Activated CD8-positive, alpha-beta memory T cell treated with anti-CD3 and anti-CD28 coated beads for 48 hours (primary cell): ENCODE results near the gene MLH1.
"Not testable (repeated sequence)": the region's sequence is repeated elsewhere in the genome, so short reads cannot be mapped to it uniquely, and the experiment has no call there.

ENCODE experiments used
- DNase-seq, 3 experiments: peaks; one replicate each; pipeline ENCODE4 v3.0.0-alpha.2; 2020; ENCODE audit warnings: low read depth in 2 of 3, low spot score in 2 of 3

Gene MLH1

DNA sequence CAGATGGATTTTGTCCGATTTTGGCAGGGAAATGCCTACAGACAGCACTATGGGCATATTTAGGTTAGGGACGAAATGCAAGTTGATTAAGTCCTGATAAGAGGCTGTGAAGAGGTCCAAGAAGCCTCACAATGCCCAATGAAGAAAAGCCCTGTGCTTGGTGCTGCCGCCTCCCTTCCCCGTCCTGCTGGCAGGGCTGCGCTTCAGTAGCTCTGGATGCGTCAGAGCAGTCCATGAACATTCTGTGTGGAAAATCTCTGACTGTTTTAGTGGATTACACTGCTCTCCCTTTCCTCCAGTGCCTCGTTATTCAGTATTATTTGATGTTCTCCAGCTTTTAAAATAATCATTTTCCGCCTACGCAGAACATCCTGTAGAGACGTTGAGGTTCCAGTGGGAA lies 39.6 kb downstream of the MLH1 start:
- no peak for DNase-seq

GRCh38 chr3:37037352-37037751 lies 44.0 kb downstream of the MLH1 start:
- DNase-seq, result no peak

- no peak for DNase-seq
These were observed 46.0 kb downstream of the MLH1 start for GRCh38 chr3:37039161-37039846.

DNA sequence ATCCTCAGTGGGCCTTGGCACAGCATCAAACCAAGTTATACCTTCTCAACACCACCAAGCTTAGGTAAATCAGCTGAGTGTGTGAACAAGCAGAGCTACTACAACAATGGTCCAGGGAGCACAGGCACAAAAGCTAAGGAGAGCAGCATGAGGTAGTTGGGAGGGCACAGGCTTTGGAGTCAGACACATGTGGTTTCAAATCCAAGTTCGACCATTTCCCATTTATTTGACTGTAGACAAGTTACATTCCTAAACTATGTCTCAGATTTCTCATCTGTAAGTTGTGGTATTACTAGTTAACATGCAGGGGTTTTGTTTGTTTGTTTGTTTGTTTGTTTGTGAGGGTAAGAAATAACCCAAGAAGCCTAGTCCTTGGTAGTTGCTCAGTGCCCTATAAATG lies 46.9 kb downstream of the MLH1 start:
- no peak for DNase-seq

- no peak for DNase-seq
These were observed 48.4 kb downstream of the MLH1 start for GRCh38 chr3:37041546-37042195.

GRCh38 chr3:37042712-37043111 lies 49.4 kb downstream of the MLH1 start:
- not testable (repeated sequence) for DNase-seq

- DNase-seq, result no peak
These were observed 57.0 kb downstream of the MLH1 start for GRCh38 chr3:37050282-37050681.

DNA sequence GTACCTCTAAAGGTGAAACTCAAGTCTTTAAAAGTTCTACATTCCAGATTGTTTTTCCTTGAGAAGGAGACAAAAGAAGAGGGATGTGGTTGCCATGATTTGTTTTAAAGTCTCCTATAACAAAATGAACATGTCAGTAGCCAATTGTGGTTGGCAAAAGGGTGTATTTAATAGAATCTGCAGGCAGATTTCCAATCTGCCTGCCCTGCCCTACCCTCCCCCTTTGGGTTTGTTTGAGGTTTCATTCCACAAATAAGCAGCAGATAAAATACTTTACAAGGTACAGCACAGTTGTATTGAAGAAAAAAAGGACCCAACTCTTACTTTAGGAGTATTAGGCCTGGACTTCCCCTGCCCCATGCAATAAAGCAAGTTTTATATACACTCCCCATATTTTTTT lies 59.5 kb downstream of the MLH1 start:
- no peak for DNase-seq

DNA sequence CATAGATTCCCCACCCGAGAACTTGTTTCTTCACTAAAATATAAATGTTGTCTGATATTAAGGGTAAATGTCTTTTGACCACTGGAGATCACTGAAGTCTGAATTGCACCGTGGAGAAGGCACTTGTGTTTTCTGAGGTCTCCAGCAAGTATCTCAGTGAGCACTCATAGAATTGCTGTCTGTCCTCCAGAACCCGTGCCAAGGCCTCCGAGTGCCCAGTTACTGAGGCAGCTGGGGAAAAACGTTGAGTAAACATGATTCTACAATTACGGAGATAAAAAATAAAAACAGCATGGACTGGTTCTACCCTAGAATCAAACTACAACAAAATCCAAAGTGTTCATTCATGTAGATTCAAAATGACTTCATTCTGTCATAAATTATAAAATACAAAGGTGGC lies 60.0 kb downstream of the MLH1 start:
- no peak for DNase-seq

- DNase-seq, result no peak
These were observed 60.4 kb downstream of the MLH1 start for GRCh38 chr3:37053753-37054152.

DNA sequence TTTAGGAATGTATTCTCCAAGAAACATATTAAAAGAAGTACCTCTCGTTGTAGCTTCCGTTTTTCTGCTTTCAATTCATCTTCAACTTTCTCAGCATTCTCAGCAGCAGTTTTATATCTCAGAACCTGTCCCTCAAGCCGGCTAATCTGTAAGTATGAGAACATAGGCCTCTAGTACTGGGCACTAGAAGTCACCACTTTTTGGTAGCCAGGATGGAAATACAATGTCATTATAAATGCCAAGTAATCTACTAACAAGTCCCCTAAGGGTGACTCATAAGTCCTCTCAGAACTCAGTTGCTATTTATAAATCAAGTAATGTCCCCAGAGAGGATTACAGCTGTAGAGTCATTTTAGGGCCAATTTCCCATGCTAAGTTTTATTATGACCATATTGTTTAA lies 61.1 kb downstream of the MLH1 start:
- DNase-seq, result no peak

DNA sequence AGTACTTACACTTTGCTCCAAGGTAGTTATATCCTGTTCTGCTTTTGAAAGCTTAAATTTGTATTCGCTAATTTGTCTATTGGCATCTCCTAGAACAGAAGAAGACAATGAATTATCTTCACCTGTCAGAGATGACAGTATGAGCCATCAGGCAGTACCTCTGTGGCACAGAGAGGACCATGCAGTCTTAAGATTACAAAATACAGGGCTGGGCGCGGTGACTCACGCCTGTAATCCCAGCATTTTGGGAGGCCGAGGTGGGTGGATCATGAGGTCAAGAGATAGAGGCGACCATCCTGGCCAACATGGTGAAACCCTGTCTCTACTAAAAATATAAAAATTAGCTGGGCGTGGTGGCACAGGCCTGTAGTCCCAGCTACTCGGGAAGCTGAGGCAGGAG lies 61.8 kb downstream of the MLH1 start:
- not testable (repeated sequence) for DNase-seq

GRCh38 chr3:37056826-37057225 lies 63.5 kb downstream of the MLH1 start:
- no peak for DNase-seq

GRCh38 chr3:37058117-37058516 lies 64.8 kb downstream of the MLH1 start:
- DNase-seq, result no peak

DNA sequence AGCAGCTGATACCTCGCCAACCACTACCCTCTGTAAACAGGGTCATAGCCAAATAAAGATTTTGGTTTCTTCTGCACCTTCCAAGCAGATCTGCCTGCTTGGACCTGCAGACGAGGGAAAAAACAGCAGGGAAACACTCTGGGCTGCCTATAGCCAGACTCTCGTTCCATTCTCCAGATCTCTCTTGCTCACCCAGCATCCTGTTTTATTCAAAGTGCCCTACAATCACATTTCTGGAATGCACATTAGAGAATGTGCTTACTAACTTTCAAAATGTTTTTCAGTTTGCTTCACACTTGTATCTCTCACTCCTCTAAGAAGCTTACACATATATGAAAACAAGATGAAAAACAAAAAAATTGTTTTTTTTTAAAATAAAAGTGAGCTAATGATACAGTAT lies 71.4 kb downstream of the MLH1 start:
- DNase-seq, result no peak

GRCh38 chr3:37067577-37067976 lies 74.3 kb downstream of the MLH1 start:
- DNase-seq, result no peak

- no peak for DNase-seq
These were observed 74.7 kb downstream of the MLH1 start for GRCh38 chr3:37068031-37068430.

DNA sequence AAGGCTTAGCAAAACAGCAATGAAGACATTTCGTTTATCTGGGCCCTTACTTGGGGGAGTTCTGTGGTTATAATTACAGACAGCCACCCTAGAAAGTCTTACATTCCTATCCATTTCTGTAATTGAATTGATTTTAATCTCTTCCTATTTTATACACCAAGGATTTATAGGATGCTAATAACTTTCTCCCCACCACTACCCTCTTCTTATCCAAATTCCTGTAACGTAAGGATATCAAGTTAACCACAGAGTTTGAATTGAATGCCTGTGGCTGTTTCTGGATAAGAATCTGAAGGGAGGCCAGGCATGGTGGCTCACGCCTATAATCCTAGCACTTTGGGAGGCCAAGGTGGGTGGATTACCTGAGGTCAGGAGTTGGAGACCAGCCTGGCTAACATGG lies 78.6 kb downstream of the MLH1 start:
- no peak for DNase-seq

- DNase-seq, result no peak
These were observed 79.6 kb downstream of the MLH1 start for GRCh38 chr3:37072892-37073291.

DNA sequence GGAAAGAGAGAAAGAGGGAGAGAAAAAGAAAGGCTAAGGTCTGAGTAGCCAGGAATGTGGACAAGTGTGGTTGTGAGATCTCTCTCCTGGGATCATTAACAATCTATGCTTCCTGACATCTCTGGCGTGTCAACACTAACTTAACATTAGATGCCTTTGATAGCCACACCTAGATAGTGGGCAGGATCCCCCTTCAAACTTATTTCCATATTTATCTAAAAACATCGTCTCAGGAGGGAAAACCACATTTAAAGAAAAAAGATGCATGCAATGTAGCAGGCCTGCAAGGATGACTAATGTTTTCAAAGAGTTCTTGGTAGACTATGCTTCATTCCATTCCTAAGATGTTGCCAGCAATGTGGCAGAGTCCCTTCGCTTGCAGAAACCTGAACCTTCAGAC lies 80.9 kb downstream of the MLH1 start:
- no peak for DNase-seq

GRCh38 chr3:37075955-37076354 lies 82.6 kb downstream of the MLH1 start:
- DNase-seq, result no peak

DNA sequence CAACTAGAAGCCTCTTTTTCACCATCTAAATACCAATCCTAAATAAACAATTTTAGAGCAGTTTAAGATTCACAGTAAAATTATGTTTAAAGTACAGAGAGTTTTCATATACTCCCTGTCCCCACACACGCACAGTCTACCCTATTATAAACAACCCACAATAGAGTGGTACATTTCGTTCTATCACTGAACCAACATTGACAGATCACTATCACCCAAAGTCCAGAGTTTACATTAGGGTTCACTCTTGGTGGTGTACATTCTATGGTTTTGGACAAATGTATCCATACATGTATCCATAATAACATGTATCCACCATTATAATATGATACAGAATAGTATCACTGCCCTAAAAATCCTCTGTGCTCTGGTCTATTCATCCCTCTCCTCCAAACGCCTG lies 89.0 kb downstream of the MLH1 start:
- DNase-seq, result no peak

- DNase-seq, result no peak
These were observed 93.6 kb downstream of the MLH1 start for GRCh38 chr3:37086918-37087317.
